ENCODE results near the gene ZSCAN12. TPM values are rescaled to one million over a fixed set of nuclear protein-coding genes. Genes with fewer than 3 reads are reported as not detected.
A peak's percentile ranks its signal among the peaks of the same experiment; 100 is the strongest.

Gene ZSCAN12
- total and polyA plus RNA-seq, 2 of the 13 experiments (the other 11 are each of a cell fraction or from before 2014, with no cell fraction given), result 2.8 to 8.9 TPM

DNA sequence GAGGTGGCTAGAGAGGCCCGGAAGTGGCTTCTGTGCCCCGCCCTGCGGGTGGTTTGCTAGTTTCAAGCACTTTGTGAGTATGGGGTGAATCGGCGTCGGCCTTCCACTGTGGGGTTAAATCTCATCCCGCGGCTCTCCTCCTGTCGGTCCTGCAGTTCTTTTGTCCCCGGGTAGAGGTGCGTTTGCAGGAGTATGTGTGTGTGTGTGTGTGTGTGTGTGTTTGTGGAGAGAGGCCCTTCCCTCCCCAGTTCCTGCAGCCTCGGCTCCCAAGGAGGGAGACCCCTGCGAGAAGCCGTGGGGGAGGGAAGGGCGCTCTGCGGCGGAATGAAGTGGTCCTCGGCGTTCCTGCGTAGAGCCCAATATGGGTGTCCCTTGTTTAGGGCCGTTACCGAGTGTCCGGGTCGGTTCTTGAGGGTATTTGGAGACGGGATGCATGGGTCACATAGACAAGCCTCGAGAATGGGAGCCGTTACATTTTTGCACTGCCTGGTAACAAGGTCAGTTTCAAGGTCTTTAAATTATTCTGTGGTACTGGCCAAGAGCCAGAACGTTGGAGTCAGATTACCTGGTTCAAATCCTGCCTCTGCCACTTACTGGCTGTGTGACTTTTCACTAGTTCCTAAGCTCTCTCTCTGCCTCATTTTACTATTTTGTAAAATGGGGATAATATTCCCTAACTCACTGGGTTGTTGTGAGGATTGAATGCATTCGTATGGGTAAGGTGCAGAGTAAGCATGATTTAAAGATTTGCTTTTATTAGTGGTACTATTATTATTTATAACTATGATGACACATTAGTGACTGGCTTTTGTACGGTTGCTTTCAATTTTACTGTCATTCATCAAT lies 49.4 kb downstream of the ZSCAN12 start, which contains the start of gene ZKSCAN3 (continued):
- TF ChIP-seq, protein P1, sequence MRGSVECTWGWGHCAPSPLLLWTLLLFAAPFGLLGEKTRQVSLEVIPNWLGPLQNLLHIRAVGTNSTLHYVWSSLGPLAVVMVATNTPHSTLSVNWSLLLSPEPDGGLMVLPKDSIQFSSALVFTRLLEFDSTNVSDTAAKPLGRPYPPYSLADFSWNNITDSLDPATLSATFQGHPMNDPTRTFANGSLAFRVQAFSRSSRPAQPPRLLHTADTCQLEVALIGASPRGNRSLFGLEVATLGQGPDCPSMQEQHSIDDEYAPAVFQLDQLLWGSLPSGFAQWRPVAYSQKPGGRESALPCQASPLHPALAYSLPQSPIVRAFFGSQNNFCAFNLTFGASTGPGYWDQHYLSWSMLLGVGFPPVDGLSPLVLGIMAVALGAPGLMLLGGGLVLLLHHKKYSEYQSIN (CRISPR knock-in tag; IDR thresholded peaks at IDR 0.05; ENCODE audit: borderline replicate concordance), result no peak
- 0 out of 2 replicates have a peak, but pooled peaks have one; percentile 56 for TF ChIP-seq ZFP41 (CRISPR knock-in tag; IDR thresholded peaks at IDR 0.05; ENCODE audit: borderline replicate concordance)
- no peak for TF ChIP-seq FOXA1 (IDR thresholded peaks at IDR 0.05)
- TF ChIP-seq FOXA1 (CRISPR knock-in tag; IDR thresholded peaks at IDR 0.05), result no peak; the same call in 1 of the 2 replicates
- peak; percentile 83 for TF ChIP-seq SIN3A (IDR thresholded peaks at IDR 0.05; ENCODE audit: borderline replicate concordance, low read depth, low read length)
- TF ChIP-seq KMT2B (CRISPR knock-in tag; IDR thresholded peaks at IDR 0.05), result peak; percentile 95; the same call in 1 of the 2 replicates
- no peak for TF ChIP-seq HDAC6 (IDR thresholded peaks at IDR 0.05; ENCODE audit: low read depth, low read length)
- peak; percentile 97 for TF ChIP-seq SRSF1 (optimal IDR thresholded peaks at IDR 0.05; ENCODE audit: low read depth, low read length)
- peak; percentile 84; the same call in 1 of the 2 replicates for TF ChIP-seq ZNF335 (CRISPR knock-in tag; IDR thresholded peaks at IDR 0.05)
- no peak; the same call in 1 of the 2 replicates for TF ChIP-seq RFXAP (CRISPR knock-in tag; IDR thresholded peaks at IDR 0.05; ENCODE audit: borderline replicate concordance)
- TF ChIP-seq TCF12 (IDR thresholded peaks at IDR 0.05), result no peak
- TF ChIP-seq TCF12 (CRISPR knock-in tag; IDR thresholded peaks at IDR 0.05), result 0 out of 2 replicates have a peak, but pooled peaks have one; percentile 31
- TF ChIP-seq ZNF407 (CRISPR knock-in tag; IDR thresholded peaks at IDR 0.05; ENCODE audit: not compliant biosample characterization), result no peak
- TF ChIP-seq TEAD3 (CRISPR knock-in tag; optimal IDR thresholded peaks at IDR 0.05; ENCODE audit: borderline replicate concordance), result peak; percentile 62
- TF ChIP-seq ZSCAN20 (CRISPR knock-in tag; IDR thresholded peaks at IDR 0.05; ENCODE audit: borderline replicate concordance), result no peak
- TF ChIP-seq WIZ (CRISPR knock-in tag; IDR thresholded peaks at IDR 0.05), result peak; percentile 73; the same call in 1 of the 2 replicates
- TF ChIP-seq ZNF430 (CRISPR knock-in tag; IDR thresholded peaks at IDR 0.05), result peak; percentile 82; the same call in 1 of the 2 replicates
- no peak for TF ChIP-seq THYN1 (CRISPR knock-in tag; IDR thresholded peaks at IDR 0.05; ENCODE audit: borderline replicate concordance, low read depth)
- TF ChIP-seq ZNF329 (CRISPR knock-in tag; IDR thresholded peaks at IDR 0.05; ENCODE audit: low read depth), result no peak

Measured in HepG2 (cell line).